K562 (cell line): ENCODE data around the gene ALG11. TPM values are rescaled to one million over a fixed set of nuclear protein-coding genes. Genes with fewer than 3 reads are reported as not detected.

ENCODE experiments used
- EZH2 ChIP-seq: IDR thresholded peaks from 2 replicates; pipeline ENCODE4 v1.6.1; 2012; ENCODE audit warnings: low read depth, mild to moderate bottlenecking, inconsistent platforms, low read length, borderline replicate concordance
- HDAC2 ChIP-seq: fragments of 450-650 bp; IDR thresholded peaks from 2 replicates; pipeline ENCODE4 v1.6.1; 2016; ENCODE audit warnings: mild to moderate bottlenecking
- IFI16 ChIP-seq: fragments of 250-450 bp; sonication (Bioruptor Pico); IDR thresholded peaks from 2 replicates; pipeline ENCODE4 v2.1.2; 2022; ENCODE audit warnings: mild to moderate bottlenecking, inconsistent platforms
- LARP7 ChIP-seq: fragments of 450-650 bp; IDR thresholded peaks from 2 replicates; pipeline ENCODE4 v1.6.1; 2016
- NR1H2 ChIP-seq: sonication (generic); formaldehyde crosslinking; IDR thresholded peaks from 2 replicates; pipeline ENCODE4 v1.4.0; 2020; ENCODE audit warnings: mild to moderate bottlenecking, missing genetic modification reagents
- NR2F6 ChIP-seq: fragments of 450-650 bp; formaldehyde crosslinking; IDR thresholded peaks from 2 replicates; pipeline ENCODE4 v1.4.0; 2020; ENCODE audit warnings: mild to moderate bottlenecking
- RFX7 ChIP-seq: fragments of 250-450 bp; sonication (Bioruptor Pico); IDR thresholded peaks from 2 replicates; pipeline ENCODE4 v1.5.1; 2021; ENCODE audit warnings: mild to moderate bottlenecking
- SAFB ChIP-seq: fragments of 200-400 bp; formaldehyde crosslinking; IDR thresholded peaks from 2 replicates; pipeline ENCODE4 v1.6.1; 2017; ENCODE audit warnings: low read depth, low read length, borderline replicate concordance
- SMARCA4 ChIP-seq: fragments of 450-650 bp; IDR thresholded peaks from 2 replicates; pipeline ENCODE4 v1.6.1; 2016
- TRIM24 ChIP-seq, 2 experiments: fragments of 450-650 bp; IDR thresholded peaks; 2 replicates each; pipeline ENCODE4 v1.6.1; 2016
- ZFPM2 ChIP-seq: fragments of 250-450 bp; sonication (Bioruptor Pico); IDR thresholded peaks from 2 replicates; pipeline ENCODE4 v1.5.1; 2022; ENCODE audit warnings: mild to moderate bottlenecking
- ZNF24 ChIP-seq: fragments of 450-650 bp; IDR thresholded peaks from 2 replicates; pipeline ENCODE4 v1.6.1; 2016
- ZNF583 ChIP-seq: fragments of 250-450 bp; sonication (Bioruptor Pico); IDR thresholded peaks from 2 replicates; pipeline ENCODE4 v1.4.0; 2020
- ZNF717 ChIP-seq: fragments of 250-450 bp; sonication (Bioruptor Pico); IDR thresholded peaks from 2 replicates; pipeline ENCODE4 v1.5.0; 2021
- polyA plus RNA-seq, 8 experiments: library from polyadenylated mRNA; depleted of rRNA in 4 of 8; stranded (reverse) in 5 of 8; unstranded in 3 of 8; fragments of >200 nt; fragmentation: Nextera tagmentation in 2 of 8; fragmentation: Illumina TruSeq in 1 of 8; extraction: Ambion mirVana in 2 of 8; extraction: Trizol in 1 of 8; gene quantifications; 2 replicates each; pipeline versions ENCODE4 v1.2.1 to v1.2.3, GENCODE V29; 2011 to 2014; ENCODE audit warnings: inconsistent platforms in 1 of 8, missing spikeins in 1 of 8
- total RNA-seq, 7 experiments: library from RNA; depleted of rRNA in 6 of 7; stranded (reverse); fragments of >200 nt in 6 of 7; fragmentation: Illumina TruSeq in 2 of 7; extraction: Trizol in 2 of 7; gene quantifications; 2 replicates each; pipeline versions ENCODE4 v1.2.1 to v1.2.3, GENCODE V29; 2011 to 2021; ENCODE audit warnings: low replicate concordance in 1 of 7
- TF ChIP-seq, protein P1 (sequence below), 3 experiments: IDR thresholded peaks in 2 of 3; conservative IDR thresholded peaks in 1 of 3; 2 replicates each; pipeline ENCODE4 v1.5.1; 2011 to 2012; ENCODE audit warnings: low read length in 3 of 3, mild to moderate bottlenecking in 3 of 3, control low read depth in 2 of 3, improper control_type of control experiment in 1 of 3, inconsistent platforms in 1 of 3, low read depth in 1 of 3, mixed read lengths in 1 of 3, moderate library complexity in 1 of 3; ENCODE audit not compliant: insufficient read depth in 2 of 3
- TF ChIP-seq, protein P2 (sequence below): fragments of 250-450 bp; sonication (Bioruptor Pico); IDR thresholded peaks from 2 replicates; pipeline ENCODE4 v1.5.0; 2020; ENCODE audit warnings: mild to moderate bottlenecking, borderline replicate concordance
- TF ChIP-seq, protein P3 (sequence below): sonication (generic); formaldehyde crosslinking; IDR thresholded peaks from 2 replicates; pipeline ENCODE4 v1.9.0; 2022; ENCODE audit warnings: mild to moderate bottlenecking, missing genetic modification reagents
- TF ChIP-seq, protein P4 (sequence below): fragments of 250-450 bp; sonication (Bioruptor Pico); IDR thresholded peaks from 2 replicates; pipeline ENCODE4 v1.4.0; 2020; ENCODE audit warnings: mild to moderate bottlenecking, moderate library complexity
- TF ChIP-seq, protein P5 (sequence below), 2 experiments: fragments of 450-650 bp in 1 of 2; sonication (generic) in 1 of 2; formaldehyde crosslinking in 1 of 2; IDR thresholded peaks in 1 of 2; conservative IDR thresholded peaks in 1 of 2; 2 replicates each; pipeline versions ENCODE4 v1.6.1 to v1.8.1; 2016 to 2023; ENCODE audit warnings: mild to moderate bottlenecking in 2 of 2, moderate library complexity in 2 of 2, inconsistent platforms in 1 of 2, missing genetic modification reagents in 1 of 2

ALG11 gene
- total and polyA plus RNA-seq, 9 of the 15 experiments (the other 6 are each of a cell fraction or from before 2014, with no cell fraction given): 7.3 to 19.2 (median 16.3) TPM

GRCh38 chr13:52070929-52071523 lies 58.8 kb downstream of the ALG11 start (continued):
- TF ChIP-seq, protein P1, sequence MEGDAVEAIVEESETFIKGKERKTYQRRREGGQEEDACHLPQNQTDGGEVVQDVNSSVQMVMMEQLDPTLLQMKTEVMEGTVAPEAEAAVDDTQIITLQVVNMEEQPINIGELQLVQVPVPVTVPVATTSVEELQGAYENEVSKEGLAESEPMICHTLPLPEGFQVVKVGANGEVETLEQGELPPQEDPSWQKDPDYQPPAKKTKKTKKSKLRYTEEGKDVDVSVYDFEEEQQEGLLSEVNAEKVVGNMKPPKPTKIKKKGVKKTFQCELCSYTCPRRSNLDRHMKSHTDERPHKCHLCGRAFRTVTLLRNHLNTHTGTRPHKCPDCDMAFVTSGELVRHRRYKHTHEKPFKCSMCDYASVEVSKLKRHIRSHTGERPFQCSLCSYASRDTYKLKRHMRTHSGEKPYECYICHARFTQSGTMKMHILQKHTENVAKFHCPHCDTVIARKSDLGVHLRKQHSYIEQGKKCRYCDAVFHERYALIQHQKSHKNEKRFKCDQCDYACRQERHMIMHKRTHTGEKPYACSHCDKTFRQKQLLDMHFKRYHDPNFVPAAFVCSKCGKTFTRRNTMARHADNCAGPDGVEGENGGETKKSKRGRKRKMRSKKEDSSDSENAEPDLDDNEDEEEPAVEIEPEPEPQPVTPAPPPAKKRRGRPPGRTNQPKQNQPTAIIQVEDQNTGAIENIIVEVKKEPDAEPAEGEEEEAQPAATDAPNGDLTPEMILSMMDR (IDR thresholded peaks at IDR 0.05 in 2 of 3, conservative IDR thresholded peaks at IDR 0.05 in 1 of 3; ENCODE audit: insufficient read depth in 2 of 3, low read depth in 1 of 3, low read length in 3 of 3): peak in 2 of 3 experiments; percentile 15 to 25; a peak in 1 of 6 replicates
- TF ChIP-seq, protein P2, sequence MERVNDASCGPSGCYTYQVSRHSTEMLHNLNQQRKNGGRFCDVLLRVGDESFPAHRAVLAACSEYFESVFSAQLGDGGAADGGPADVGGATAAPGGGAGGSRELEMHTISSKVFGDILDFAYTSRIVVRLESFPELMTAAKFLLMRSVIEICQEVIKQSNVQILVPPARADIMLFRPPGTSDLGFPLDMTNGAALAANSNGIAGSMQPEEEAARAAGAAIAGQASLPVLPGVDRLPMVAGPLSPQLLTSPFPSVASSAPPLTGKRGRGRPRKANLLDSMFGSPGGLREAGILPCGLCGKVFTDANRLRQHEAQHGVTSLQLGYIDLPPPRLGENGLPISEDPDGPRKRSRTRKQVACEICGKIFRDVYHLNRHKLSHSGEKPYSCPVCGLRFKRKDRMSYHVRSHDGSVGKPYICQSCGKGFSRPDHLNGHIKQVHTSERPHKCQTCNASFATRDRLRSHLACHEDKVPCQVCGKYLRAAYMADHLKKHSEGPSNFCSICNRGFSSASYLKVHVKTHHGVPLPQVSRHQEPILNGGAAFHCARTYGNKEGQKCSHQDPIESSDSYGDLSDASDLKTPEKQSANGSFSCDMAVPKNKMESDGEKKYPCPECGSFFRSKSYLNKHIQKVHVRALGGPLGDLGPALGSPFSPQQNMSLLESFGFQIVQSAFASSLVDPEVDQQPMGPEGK (CRISPR knock-in tag): no peak
- TF ChIP-seq, protein P3, sequence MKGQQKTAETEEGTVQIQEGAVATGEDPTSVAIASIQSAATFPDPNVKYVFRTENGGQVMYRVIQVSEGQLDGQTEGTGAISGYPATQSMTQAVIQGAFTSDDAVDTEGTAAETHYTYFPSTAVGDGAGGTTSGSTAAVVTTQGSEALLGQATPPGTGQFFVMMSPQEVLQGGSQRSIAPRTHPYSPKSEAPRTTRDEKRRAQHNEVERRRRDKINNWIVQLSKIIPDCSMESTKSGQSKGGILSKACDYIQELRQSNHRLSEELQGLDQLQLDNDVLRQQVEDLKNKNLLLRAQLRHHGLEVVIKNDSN: no peak
- TF ChIP-seq ZNF717 (CRISPR knock-in tag) (no peak), ZNF24 (no peak), HDAC2 (no peak), ZNF583 (no peak), LARP7 (no peak), NR1H2 (CRISPR knock-in tag) (no peak), IFI16 (CRISPR knock-in tag) (no peak), NR2F6 (CRISPR knock-in tag) (no peak), RFX7 (CRISPR knock-in tag) (no peak), SMARCA4 (peak; percentile 42; the same call in 1 of the 2 replicates), EZH2 (no peak), SAFB (no peak), ZFPM2 (no peak), TRIM24 (IDR thresholded peaks at IDR 0.05) (peak in 1 of 2 experiments; percentile 55; a peak in 2 of 4 replicates)
- TF ChIP-seq, protein P4, sequence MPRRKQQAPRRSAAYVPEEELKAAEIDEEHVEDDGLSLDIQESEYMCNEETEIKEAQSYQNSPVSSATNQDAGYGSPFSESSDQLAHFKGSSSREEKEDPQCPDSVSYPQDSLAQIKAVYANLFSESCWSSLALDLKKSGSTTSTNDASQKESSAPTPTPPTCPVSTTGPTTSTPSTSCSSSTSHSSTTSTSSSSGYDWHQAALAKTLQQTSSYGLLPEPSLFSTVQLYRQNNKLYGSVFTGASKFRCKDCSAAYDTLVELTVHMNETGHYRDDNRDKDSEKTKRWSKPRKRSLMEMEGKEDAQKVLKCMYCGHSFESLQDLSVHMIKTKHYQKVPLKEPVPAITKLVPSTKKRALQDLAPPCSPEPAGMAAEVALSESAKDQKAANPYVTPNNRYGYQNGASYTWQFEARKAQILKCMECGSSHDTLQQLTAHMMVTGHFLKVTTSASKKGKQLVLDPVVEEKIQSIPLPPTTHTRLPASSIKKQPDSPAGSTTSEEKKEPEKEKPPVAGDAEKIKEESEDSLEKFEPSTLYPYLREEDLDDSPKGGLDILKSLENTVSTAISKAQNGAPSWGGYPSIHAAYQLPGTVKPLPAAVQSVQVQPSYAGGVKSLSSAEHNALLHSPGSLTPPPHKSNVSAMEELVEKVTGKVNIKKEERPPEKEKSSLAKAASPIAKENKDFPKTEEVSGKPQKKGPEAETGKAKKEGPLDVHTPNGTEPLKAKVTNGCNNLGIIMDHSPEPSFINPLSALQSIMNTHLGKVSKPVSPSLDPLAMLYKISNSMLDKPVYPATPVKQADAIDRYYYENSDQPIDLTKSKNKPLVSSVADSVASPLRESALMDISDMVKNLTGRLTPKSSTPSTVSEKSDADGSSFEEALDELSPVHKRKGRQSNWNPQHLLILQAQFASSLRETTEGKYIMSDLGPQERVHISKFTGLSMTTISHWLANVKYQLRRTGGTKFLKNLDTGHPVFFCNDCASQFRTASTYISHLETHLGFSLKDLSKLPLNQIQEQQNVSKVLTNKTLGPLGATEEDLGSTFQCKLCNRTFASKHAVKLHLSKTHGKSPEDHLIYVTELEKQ (CRISPR knock-in tag): no peak
- TF ChIP-seq, protein P5, sequence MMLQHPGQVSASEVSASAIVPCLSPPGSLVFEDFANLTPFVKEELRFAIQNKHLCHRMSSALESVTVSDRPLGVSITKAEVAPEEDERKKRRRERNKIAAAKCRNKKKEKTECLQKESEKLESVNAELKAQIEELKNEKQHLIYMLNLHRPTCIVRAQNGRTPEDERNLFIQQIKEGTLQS (IDR thresholded peaks at IDR 0.05): peak; percentile 89
- TF ChIP-seq, protein P5 (CRISPR knock-in tag; conservative IDR thresholded peaks at IDR 0.05): no peak
